Trophoblast cell (in vitro differentiated cells and primary cell): ENCODE measurements around the gene P2RX7.
A peak's percentile ranks its signal among the peaks of the same experiment; 100 is the strongest.

Experiments used
- DNase-seq, 2 donors: peaks; one replicate each; pipeline ENCODE4 v3.0.0-alpha.2; 2016
- H2AFZ ChIP-seq: 2 replicates; pipeline ENCODE4 v1.6.1; 2013; ENCODE audit warnings: low read length, moderate library complexity, mild to moderate bottlenecking; ENCODE audit not compliant: insufficient read depth, poor library complexity
- H2AK5ac ChIP-seq: 2 replicates; pipeline ENCODE4 v1.6.1; 2013; ENCODE audit warnings: mild to moderate bottlenecking, low read length
- H2BK120ac ChIP-seq: 2 replicates; pipeline ENCODE4 v1.6.1; 2013; ENCODE audit warnings: low read length, mild to moderate bottlenecking, moderate library complexity; ENCODE audit not compliant: insufficient read depth, poor library complexity
- H2BK12ac ChIP-seq: 2 replicates; pipeline ENCODE4 v1.6.1; 2013; ENCODE audit warnings: mild to moderate bottlenecking, low read length, moderate library complexity
- H2BK5ac ChIP-seq: 2 replicates; pipeline ENCODE4 v1.6.1; 2013; ENCODE audit warnings: low read length, low read depth, moderate library complexity, mild to moderate bottlenecking; ENCODE audit not compliant: poor library complexity
- H3K14ac ChIP-seq: 2 replicates; pipeline ENCODE4 v1.6.1; 2013; ENCODE audit warnings: mild to moderate bottlenecking, low read length
- H3K18ac ChIP-seq: 2 replicates; pipeline ENCODE4 v1.6.1; 2013; ENCODE audit warnings: mild to moderate bottlenecking, low read length
- H3K23ac ChIP-seq: 2 replicates; pipeline ENCODE4 v1.6.1; 2013; ENCODE audit warnings: low read length
- H3K27ac ChIP-seq: 2 replicates; pipeline ENCODE4 v1.5.1; 2013; ENCODE audit warnings: low read depth, mild to moderate bottlenecking, inconsistent platforms, low read length, moderate library complexity
- H3K27me3 ChIP-seq: 2 replicates; pipeline ENCODE4 v1.6.1; 2013; ENCODE audit warnings: inconsistent platforms, mild to moderate bottlenecking, low read length, moderate library complexity; ENCODE audit not compliant: insufficient read depth
- H3K36me3 ChIP-seq, 2 experiments: 1 replicate in 1 of 2; 2 replicates in 1 of 2; pipeline ENCODE4 v1.6.1; 2013; ENCODE audit warnings: low read length in 2 of 2, mild to moderate bottlenecking in 2 of 2, moderate library complexity in 1 of 2; ENCODE audit not compliant: insufficient read depth in 2 of 2, control insufficient read depth in 1 of 2
- H3K4ac ChIP-seq: 2 replicates; pipeline ENCODE4 v1.6.1; 2013; ENCODE audit warnings: low read depth, mild to moderate bottlenecking, low read length, moderate library complexity
- H3K4me1 ChIP-seq, 2 experiments: 1 replicate in 1 of 2; 2 replicates in 1 of 2; pipeline ENCODE4 v1.6.1; 2013; ENCODE audit warnings: low read length in 2 of 2, mild to moderate bottlenecking in 2 of 2, moderate library complexity in 1 of 2; ENCODE audit not compliant: insufficient read depth in 2 of 2, control insufficient read depth in 1 of 2
- H3K4me2 ChIP-seq: 2 replicates; pipeline ENCODE4 v1.6.1; 2013; ENCODE audit warnings: inconsistent platforms, mild to moderate bottlenecking, low read length, moderate library complexity
- H3K4me3 ChIP-seq: 2 replicates; pipeline ENCODE4 v1.5.1; 2013; ENCODE audit warnings: mild to moderate bottlenecking, low read depth, low read length, inconsistent platforms
- H3K79me1 ChIP-seq: one replicate; pipeline ENCODE4 v1.6.1; 2013; ENCODE audit warnings: low read length
- H3K79me2 ChIP-seq: 2 replicates; pipeline ENCODE4 v1.6.1; 2013; ENCODE audit warnings: low read length, mild to moderate bottlenecking; ENCODE audit not compliant: control insufficient read depth, insufficient read depth, poor library complexity
- H3K9ac ChIP-seq: 2 replicates; pipeline ENCODE4 v1.6.1; 2013; ENCODE audit warnings: mild to moderate bottlenecking, low read length
- H3K9me3 ChIP-seq: 2 replicates; pipeline ENCODE4 v1.6.1; 2013; ENCODE audit warnings: low read depth, mild to moderate bottlenecking, control low read depth, inconsistent platforms, low read length; ENCODE audit not compliant: insufficient read depth
- H4K12ac ChIP-seq: 2 replicates; pipeline ENCODE4 v1.6.1; 2013; ENCODE audit warnings: low read depth, mild to moderate bottlenecking, low read length, moderate library complexity
- H4K8ac ChIP-seq: 2 replicates; pipeline ENCODE4 v1.6.1; 2013; ENCODE audit warnings: low read depth, mild to moderate bottlenecking, low read length, moderate library complexity
- H4K91ac ChIP-seq: one replicate; pipeline ENCODE4 v1.6.1; 2013; ENCODE audit warnings: low read depth, mild to moderate bottlenecking, low read length, moderate library complexity
- WGBS: extraction: QIAGEN DNeasy Blood & Tissue Kit; methylation state at CpG from one replicate; pipeline ENCODE4 v1.1.7; 2013; ENCODE audit warnings: missing lambda C conversion rate; ENCODE audit not compliant: insufficient read length, insufficient coverage; ENCODE audit errors: extremely low coverage; 5-methylcytosine and 5-hydroxymethylcytosine counted together

Gene P2RX7

GRCh38 chr12:121138284-121138683 lies 5.6 kb downstream of the P2RX7 start:
- Histone ChIP-seq H3K4me2 (no peak overlapping the region), H2BK12ac (no peak overlapping the region), H2BK120ac (no peak overlapping the region), H3K27me3 (no peaks in the 10 kb centered on the region), H3K4ac (no peak overlapping the region), H4K12ac (no peak overlapping the region), H3K9ac (no peak overlapping the region), H3K79me1 (no peaks in the 10 kb centered on the region), H3K9me3 (no peaks in the 10 kb centered on the region), H3K79me2 (no peaks in the 10 kb centered on the region), H2AK5ac (no peak overlapping the region), H3K23ac (no peak overlapping the region), H3K18ac (no peak overlapping the region), H3K36me3 (no peaks in the 10 kb centered on the region), H3K4me3 (no peak overlapping the region), H4K91ac (no peak overlapping the region), H2BK5ac (no peak overlapping the region), H2AFZ (no peak overlapping the region), H3K27ac (no peak overlapping the region), H4K8ac (no peak overlapping the region), H3K14ac (no peak overlapping the region), H3K4me1 (peaks cover under 1% of the 10 kb centered on the region in 2 experiments)
- no CpG with 5 or more reads among the region's 5 CpGs for whole genome bisulfite sequencing
- DNase-seq, result no peak

- no peak overlapping the region for H4K91ac ChIP-seq
- no peak overlapping the region for H3K9ac ChIP-seq
- H3K9me3 ChIP-seq, result no peaks in the 10 kb centered on the region
- no peaks in the 10 kb centered on the region for H3K79me1 ChIP-seq
- H2BK12ac ChIP-seq, result no peak overlapping the region
- no peak overlapping the region for H2AFZ ChIP-seq
- no peak overlapping the region for H4K12ac ChIP-seq
- no peak overlapping the region for H4K8ac ChIP-seq
- H3K36me3 ChIP-seq, result no peaks in the 10 kb centered on the region
- no peaks in the 10 kb centered on the region for H3K27me3 ChIP-seq
- H3K27ac ChIP-seq, result no peak overlapping the region
- no peak overlapping the region for H2BK5ac ChIP-seq
- H3K4me2 ChIP-seq, result no peak overlapping the region
- no peak for DNase-seq
- no peak overlapping the region for H3K23ac ChIP-seq
- H3K14ac ChIP-seq, result no peak overlapping the region
- H3K4me3 ChIP-seq, result no peak overlapping the region
- no peak overlapping the region for H2BK120ac ChIP-seq
- H3K79me2 ChIP-seq, result no peaks in the 10 kb centered on the region
- H3K4ac ChIP-seq, result no peak overlapping the region
- H3K4me1 ChIP-seq, result no peaks in the 10 kb centered on the region
- H3K18ac ChIP-seq, result no peak overlapping the region
- WGBS, result no CpG with 5 or more reads among the region's 5 CpGs
- H2AK5ac ChIP-seq, result no peak overlapping the region
Measured at GRCh38 chr12:121139286-121139685, 6.6 kb downstream of the P2RX7 start.

GRCh38 chr12:121142171-121142950 lies 9.7 kb downstream of the P2RX7 start:
- H4K8ac ChIP-seq, result no peak overlapping the region
- H3K79me2 ChIP-seq, result no peaks in the 10 kb centered on the region
- H2BK12ac ChIP-seq, result no peak overlapping the region
- no peak overlapping the region for H2AFZ ChIP-seq
- H4K91ac ChIP-seq, result no peak overlapping the region
- no peak overlapping the region for H2BK120ac ChIP-seq
- H3K4me3 ChIP-seq, result no peak overlapping the region
- H2BK5ac ChIP-seq, result no peak overlapping the region
- DNase-seq, result peak in 1 of 2 donors; percentile 46
- WGBS, result no CpG with 5 or more reads among the region's 11 CpGs
- no peaks in the 10 kb centered on the region for H3K4me1 ChIP-seq
- H3K18ac ChIP-seq, result no peak overlapping the region
- no peak overlapping the region for H3K4ac ChIP-seq
- no peaks in the 10 kb centered on the region for H3K79me1 ChIP-seq
- H4K12ac ChIP-seq, result no peak overlapping the region
- no peaks in the 10 kb centered on the region for H3K9me3 ChIP-seq
- H2AK5ac ChIP-seq, result no peak overlapping the region
- H3K27ac ChIP-seq, result no peak overlapping the region
- H3K27me3 ChIP-seq, result no peaks in the 10 kb centered on the region
- H3K4me2 ChIP-seq, result no peak overlapping the region
- no peak overlapping the region for H3K14ac ChIP-seq
- no peak overlapping the region for H3K9ac ChIP-seq
- H3K36me3 ChIP-seq, result no peaks in the 10 kb centered on the region
- H3K23ac ChIP-seq, result no peak overlapping the region

GRCh38 chr12:121144416-121144914 lies 11.8 kb downstream of the P2RX7 start:
- Histone ChIP-seq H3K36me3 (no peaks in the 10 kb centered on the region), H2BK120ac (no peak overlapping the region), H3K79me1 (no peaks in the 10 kb centered on the region), H3K23ac (no peak overlapping the region), H4K8ac (no peak overlapping the region), H3K4me2 (no peak overlapping the region), H3K27me3 (no peaks in the 10 kb centered on the region), H2AFZ (no peak overlapping the region), H4K12ac (no peak overlapping the region), H3K9me3 (peaks cover 3% of the 10 kb centered on the region), H2BK5ac (no peak overlapping the region), H3K27ac (no peak overlapping the region), H3K18ac (no peak overlapping the region), H2BK12ac (no peak overlapping the region), H3K14ac (no peak overlapping the region), H3K79me2 (no peaks in the 10 kb centered on the region), H3K4me1 (no peaks in the 10 kb centered on the region), H3K4ac (no peak overlapping the region), H3K9ac (no peak overlapping the region), H3K4me3 (no peak overlapping the region), H2AK5ac (no peak overlapping the region), H4K91ac (no peak overlapping the region)
- WGBS, result no CpG with 5 or more reads among the region's 3 CpGs
- DNase-seq, result peak in 1 of 2 donors; percentile 24
